Measurements from ENCODE around the gene FBXO15. TPM values are rescaled to one million over a fixed set of nuclear protein-coding genes. Genes with fewer than 3 reads are reported as not detected.

Gene FBXO15
- total and polyA plus RNA-seq, 2 of the 8 experiments (the other 6 are each of a cell fraction or from before 2014, with no cell fraction given) = 0.84 to 0.85 TPM

DNA sequence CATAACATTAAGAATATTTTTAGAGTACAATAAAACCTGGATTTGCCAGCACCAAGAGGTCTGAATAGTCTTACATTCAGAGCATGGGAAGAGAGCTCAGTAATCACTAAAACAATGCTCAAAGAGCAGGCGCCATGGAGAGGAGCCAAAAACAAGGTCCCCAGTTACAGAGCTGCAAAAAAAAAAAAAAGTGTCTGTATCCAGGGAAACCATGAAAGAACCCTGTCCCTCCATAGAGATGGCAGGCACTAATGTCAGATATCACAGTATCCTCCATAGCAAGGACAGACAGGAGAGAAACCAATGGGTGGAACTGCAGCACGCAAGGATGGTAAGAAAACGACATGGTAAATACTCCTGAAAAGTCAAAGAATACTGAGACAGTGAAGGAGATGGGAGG, 19.5 kb downstream of the FBXO15 start:
- H2AK5ac ChIP-seq (ENCODE audit: low read depth, low read length) = no peak overlapping the region
- FAIRE-seq = no peak
- no peak overlapping the region for H3K23ac ChIP-seq (ENCODE audit: insufficient read length)
- POLR2A ChIA-PET (ENCODE audit: partially characterized antibody) = no interaction called here
- no peaks in the 10 kb centered on the region for H3K79me1 ChIP-seq (ENCODE audit: low read depth, low read length)
- H3K23me2 ChIP-seq (ENCODE audit: low read depth, low read length) = no peaks in the 10 kb centered on the region
- no peak overlapping the region for H2BK5ac ChIP-seq (ENCODE audit: low read depth, low read length)
- no peak overlapping the region for H4K8ac ChIP-seq (ENCODE audit: extremely low read depth, insufficient read depth, low read length)
- H2BK20ac ChIP-seq (ENCODE audit: low read length) = no peak overlapping the region
- no peak overlapping the region for H3K18ac ChIP-seq (ENCODE audit: extremely low read depth, low read length)
- H3K4me2 ChIP-seq (ENCODE audit: insufficient read depth in 1 of 2, low read depth in 2 of 2, low read length in 2 of 2) = no peak overlapping the region
- CTCF ChIA-PET (ENCODE audit: partially characterized antibody) = interaction anchor here (0.8 kb wide), 1 partner anchor 25 kb away, joined by 3 read pairs; no protein-coding TSS in a partner anchor
- no peak overlapping the region for H2BK120ac ChIP-seq (replicated peaks; ENCODE audit: low read depth, low read length)
- H3K36me3 ChIP-seq (ENCODE audit: control insufficient read depth in 2 of 4, insufficient read depth in 4 of 4, low read length in 3 of 4) = no peaks in the 10 kb centered on the region
- H3K27me3 ChIP-seq (replicated peaks in 1 of 4; ENCODE audit: control insufficient read depth in 3 of 4, extremely low read depth in 1 of 4, insufficient read depth in 3 of 4, low read length in 3 of 4) = peaks cover 0 to 1% (median 0%) of the 10 kb centered on the region in 4 experiments; a peak in 1 of 7 replicates
- no peak overlapping the region for H3K9ac ChIP-seq (replicated peaks in 1 of 4; ENCODE audit: extremely low read depth in 1 of 4, low read depth in 3 of 4, low read length in 3 of 4)
- H3K14ac ChIP-seq (ENCODE audit: insufficient read length) = no peak overlapping the region
- no peak overlapping the region for H2AFZ ChIP-seq (ENCODE audit: low read length)
- no peak for DNase-seq (ENCODE audit: low read depth in 1 of 2, low spot score in 2 of 2)
- no peak overlapping the region for H3K27ac ChIP-seq (ENCODE audit: low read depth, low read length)
- H3K9me3 ChIP-seq (ENCODE audit: insufficient read depth in 2 of 2, low read depth in 1 of 2, low read length in 1 of 2) = no peaks in the 10 kb centered on the region
- H2BK15ac ChIP-seq (ENCODE audit: low read length) = no peak overlapping the region
- no peak overlapping the region for H4K5ac ChIP-seq (ENCODE audit: insufficient read length, low read depth, low read length)
- H3K4me1 ChIP-seq (replicated peaks in 1 of 4; ENCODE audit: control insufficient read depth in 3 of 4, insufficient read depth in 4 of 4, low read length in 3 of 4) = peaks cover 0 to 12% (median 3%) of the 10 kb centered on the region in 4 experiments; a peak in 3 of 7 replicates
- H3K4me3 ChIP-seq (ENCODE audit: extremely low read depth in 1 of 4, insufficient read depth in 2 of 4, low read depth in 3 of 4, low read length in 4 of 4) = no peak overlapping the region
- WGBS, 2 experiments (ENCODE audit: extremely low coverage in 1 of 2, insufficient coverage in 1 of 2, insufficient read length in 1 of 2, insufficient replicate concordance in 2 of 2, low coverage in 1 of 2, low lambda C conversion rate in 2 of 2, missing lambda C conversion rate in 1 of 2) = 89% methylated on average over 3 of the region's 3 CpGs; no CpG with 5 or more reads in 1 of the 2 experiments
- H2BK12ac ChIP-seq (ENCODE audit: low read depth, low read length) = no peak overlapping the region
- H3K79me2 ChIP-seq (ENCODE audit: control insufficient read depth in 1 of 2, insufficient read depth in 2 of 2, low read length in 2 of 2) = no peaks in the 10 kb centered on the region; a peak in 1 of 4 replicates
- no peak overlapping the region for H4K91ac ChIP-seq (replicated peaks; ENCODE audit: insufficient read length, low read length)
- H4K20me1 ChIP-seq (replicated peaks in 1 of 2; ENCODE audit: control insufficient read depth in 1 of 2, insufficient read depth in 2 of 2, low read length in 2 of 2) = no peaks in the 10 kb centered on the region
- no peak overlapping the region for H3K4ac ChIP-seq (replicated peaks; ENCODE audit: insufficient read length, low read depth, low read length)
- no peak overlapping the region for H3K56ac ChIP-seq (replicated peaks; ENCODE audit: insufficient read length, low read depth, low read length)
- no peak for TF ChIP-seq BCL11A (IDR thresholded peaks at IDR 0.05; ENCODE audit: low read depth in 2 of 2, low read length in 2 of 2)
- TF ChIP-seq TCF12 (IDR thresholded peaks at IDR 0.05; ENCODE audit: low read depth, low read length) = no peak
- no peak for TF ChIP-seq BRCA1 (IDR thresholded peaks at IDR 0.05; ENCODE audit: low read depth, low read length)
- TF ChIP-seq YY1 (IDR thresholded peaks at IDR 0.05; ENCODE audit: low read depth, low read length) = no peak
- no peak for TF ChIP-seq EZH2 (IDR thresholded peaks at IDR 0.05; ENCODE audit: low read depth, low read length, severe bottlenecking)
- TF ChIP-seq, protein P1, sequence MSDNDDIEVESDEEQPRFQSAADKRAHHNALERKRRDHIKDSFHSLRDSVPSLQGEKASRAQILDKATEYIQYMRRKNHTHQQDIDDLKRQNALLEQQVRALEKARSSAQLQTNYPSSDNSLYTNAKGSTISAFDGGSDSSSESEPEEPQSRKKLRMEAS (IDR thresholded peaks at IDR 0.05) = no peak
- TF ChIP-seq KDM1A (IDR thresholded peaks at IDR 0.05; ENCODE audit: borderline replicate concordance, low read length) = no peak
- no peak for TF ChIP-seq CBX5 (IDR thresholded peaks at IDR 0.05; ENCODE audit: low read depth, low read length)
- TF ChIP-seq, protein P2, sequence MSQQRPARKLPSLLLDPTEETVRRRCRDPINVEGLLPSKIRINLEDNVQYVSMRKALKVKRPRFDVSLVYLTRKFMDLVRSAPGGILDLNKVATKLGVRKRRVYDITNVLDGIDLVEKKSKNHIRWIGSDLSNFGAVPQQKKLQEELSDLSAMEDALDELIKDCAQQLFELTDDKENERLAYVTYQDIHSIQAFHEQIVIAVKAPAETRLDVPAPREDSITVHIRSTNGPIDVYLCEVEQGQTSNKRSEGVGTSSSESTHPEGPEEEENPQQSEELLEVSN (IDR thresholded peaks at IDR 0.05) = no peak
- TF ChIP-seq SIN3A (conservative IDR thresholded peaks at IDR 0.05 in 1 of 2, IDR thresholded peaks at IDR 0.05 in 1 of 2; ENCODE audit: low read depth in 1 of 2, low read length in 2 of 2) = no peak
- no peak for TF ChIP-seq GTF2F1 (IDR thresholded peaks at IDR 0.05; ENCODE audit: borderline replicate concordance, low read depth, low read length)
- TF ChIP-seq JUND (IDR thresholded peaks at IDR 0.05; ENCODE audit: low read length) = no peak
- TF ChIP-seq HDAC6 (IDR thresholded peaks at IDR 0.05; ENCODE audit: low read depth, low read length) = no peak
- TF ChIP-seq NANOG (IDR thresholded peaks at IDR 0.05; ENCODE audit: insufficient read depth, low read depth, low read length, poor library complexity, severe bottlenecking) = no peak
